Left lung (tissue), 10 donors: ENCODE results near the gene PPFIBP2. TPM values are rescaled to one million over a fixed set of nuclear protein-coding genes. Genes with fewer than 3 reads are reported as not detected.

Experiments
- ATAC-seq: fragments of 200-7000 bp; cut with Tn5 transposase; one replicate; pipeline ENCODE4 v1.9.1; 2020; ENCODE audit warnings: moderate library complexity
- DNase-seq, 4 donors: peaks; one replicate each; pipeline ENCODE4 v3.0.0-alpha.2; 2013 to 2020
- H3K27ac ChIP-seq, 2 donors: fragments of 200-600 bp; sonication (generic) in 1 of 2; one replicate each; pipeline versions ENCODE4 v1.5.0 to v1.8.0; 2020 to 2021
- H3K27me3 ChIP-seq, 2 donors: fragments of 200-600 bp; sonication (generic) in 1 of 2; one replicate each; pipeline versions ENCODE4 v1.5.0 to v1.8.0; 2020 to 2021
- H3K36me3 ChIP-seq, 2 donors: fragments of 200-600 bp; sonication (generic) in 1 of 2; one replicate each; pipeline versions ENCODE4 v1.5.0 to v1.8.0; 2020 to 2021
- H3K4me1 ChIP-seq, 2 donors: fragments of 200-600 bp; one replicate each; pipeline ENCODE4 v1.8.0; 2021
- H3K4me3 ChIP-seq, 2 donors: fragments of 200-600 bp; sonication (generic) in 1 of 2; one replicate each; pipeline versions ENCODE4 v1.5.0 to v1.8.0; 2020 to 2021; ENCODE audit warnings: mild to moderate bottlenecking in 1 of 2
- H3K9me3 ChIP-seq, 2 donors: fragments of 200-600 bp; sonication (generic) in 1 of 2; one replicate each; pipeline versions ENCODE4 v1.5.0 to v1.8.0; 2020 to 2021
- CTCF ChIP-seq, 2 donors: fragments of 200-600 bp; sonication (generic) in 1 of 2; IDR thresholded peaks; one replicate each; pipeline versions ENCODE4 v1.5.0 to v1.8.0; 2021; ENCODE audit warnings: antibody characterized with exemption in 2 of 2
- intact Hi-C, 2 donors: fragments of 100-400 bp; cut with DNase I; formaldehyde crosslinking; loops; one replicate each; pipeline versions ENCODE4 v1.11.2 to v1.14.2; 2022
- polyA plus RNA-seq, 6 donors: library from polyadenylated mRNA; unstranded; fragments of 120-200 nt; gene quantifications; one replicate each; pipeline ENCODE4 v1.2.1, GENCODE V29; 2013; ENCODE audit not compliant: insufficient read length in 6 of 6
- total RNA-seq, 2 donors: library from RNA; stranded (reverse); fragmentation: NEBNext Ultra II Directional; extraction: Animal tissue kit (Norgen Biotek cat#: 25700); gene quantifications; one replicate each; pipeline ENCODE4 v1.2.1, GENCODE V29; 2021
- donor health status: DM: no; HTN: yes; CAD: no.
- donor health status: DM: no; HTN: no; CAD: no.

Gene PPFIBP2
- total and polyA plus RNA-seq, 8 donors: 18.7 to 48.7 (median 37.3) TPM

- ATAC-seq (no peak), DNase-seq (no peak)
- Histone ChIP-seq H3K36me3 (no peaks in the 10 kb centered on the region), H3K27me3 (peaks cover 0 to 10% of the 10 kb centered on the region in 2 donors), H3K9me3 (no peaks in the 10 kb centered on the region), H3K4me3 (no peak overlapping the region), H3K27ac (no peak overlapping the region), H3K4me1 (peaks cover 10 to 29% of the 10 kb centered on the region in 2 donors)
- intact Hi-C loops: loop anchor here in 1 of 2 donors (5.0 kb wide), 1 partner anchor 96 kb away; no protein-coding TSS in a partner anchor
- no peak for TF ChIP-seq CTCF (IDR thresholded peaks at IDR 0.05)
Measured at GRCh38 chr11:7570938-7571521, 57.2 kb downstream of the PPFIBP2 start.

- Histone ChIP-seq H3K36me3 (no peaks in the 10 kb centered on the region), H3K4me1 (peaks cover 16 to 35% of the 10 kb centered on the region in 2 donors), H3K4me3 (no peak overlapping the region), H3K27ac (peak overlapping the region; percentile 24 to 60), H3K9me3 (no peaks in the 10 kb centered on the region), H3K27me3 (peaks cover 0 to 16% of the 10 kb centered on the region in 2 donors)
- ATAC-seq: peak; percentile 85
- intact Hi-C loops: loop anchor here in 1 of 2 donors (5.0 kb wide), 1 partner anchor 96 kb away; no protein-coding TSS in a partner anchor
- peak; percentile 84 to 96 for TF ChIP-seq CTCF (IDR thresholded peaks at IDR 0.05)
- peak in 3 of 4 donors; percentile 55 to 88 (median 66) for DNase-seq
Measured at GRCh38 chr11:7571640-7572000, 57.8 kb downstream of the PPFIBP2 start.

GRCh38 chr11:7572001-7572712 lies 58.4 kb downstream of the PPFIBP2 start:
- Histone ChIP-seq H3K27ac (peak overlapping the region; percentile 24 to 60), H3K36me3 (no peaks in the 10 kb centered on the region), H3K9me3 (no peaks in the 10 kb centered on the region), H3K4me1 (peaks cover 20 to 40% of the 10 kb centered on the region in 2 donors), H3K27me3 (peaks cover 0 to 20% of the 10 kb centered on the region in 2 donors), H3K4me3 (no peak overlapping the region)
- no peak for TF ChIP-seq CTCF (IDR thresholded peaks at IDR 0.05)
- peak; percentile 66 for ATAC-seq
- intact Hi-C loops: loop anchor here in 1 of 2 donors (5.0 kb wide), 1 partner anchor 95 kb away; no protein-coding TSS in a partner anchor
- peak in 3 of 4 donors; percentile 36 to 68 (median 48) for DNase-seq

GRCh38 chr11:7573193-7573557 lies 59.4 kb downstream of the PPFIBP2 start:
- H3K27ac ChIP-seq: no peak overlapping the region
- intact Hi-C loops: loop anchor here in 1 of 2 donors (5.0 kb wide), 1 partner anchor 94 kb away; no protein-coding TSS in a partner anchor
- DNase-seq: no peak

More at GRCh38 chr11:7573193-7573557, 59.4 kb downstream of the PPFIBP2 start:
- H3K36me3 ChIP-seq: no peaks in the 10 kb centered on the region
- ATAC-seq: no peak
- peaks cover 0 to 20% of the 10 kb centered on the region in 2 donors for H3K27me3 ChIP-seq
- no peaks in the 10 kb centered on the region for H3K9me3 ChIP-seq
- TF ChIP-seq CTCF (IDR thresholded peaks at IDR 0.05): no peak
- H3K4me1 ChIP-seq: peaks cover 20 to 50% of the 10 kb centered on the region in 2 donors
- no peak overlapping the region for H3K4me3 ChIP-seq
